GM18507 (cell line): ENCODE data around the gene DRICH1.
"Not testable (repeated sequence)": the region's sequence is repeated elsewhere in the genome, so short reads cannot be mapped to it uniquely, and the experiment has no call there.

ENCODE experiments used
- DNase-seq: peaks from one replicate; pipeline ENCODE4 v3.0.0; 2011; ENCODE audit warnings: low read depth; ENCODE audit not compliant: insufficient read length; ENCODE audit errors: extremely low spot score
- FAIRE-seq: peaks from 2 replicates; lab custom pipeline; 2011; peaks lifted over from hg19 to GRCh38; lab: Jason Lieb, UNC

The DRICH1 gene

DNA sequence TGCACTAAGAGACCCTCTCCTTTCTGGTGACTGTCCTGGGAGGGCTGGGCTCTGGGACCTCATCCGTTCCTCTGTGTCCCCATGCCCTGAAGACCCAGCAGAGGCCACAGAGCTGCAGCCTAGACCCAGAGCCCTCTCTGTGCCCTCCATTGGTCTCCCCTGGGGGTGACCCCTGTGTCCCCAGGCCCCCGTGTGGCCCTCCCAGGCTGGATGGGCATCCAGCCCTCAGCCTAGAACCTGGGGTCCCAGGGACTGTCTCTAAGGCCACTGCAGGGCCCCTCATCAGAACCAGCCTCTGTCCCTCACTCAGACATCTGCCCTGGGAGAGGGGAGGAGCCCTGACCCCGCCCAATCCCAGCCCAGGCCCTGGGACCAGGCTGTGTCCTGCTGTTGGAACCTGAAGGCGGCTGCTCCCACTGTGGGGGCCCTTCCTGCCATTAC lies 57.7 kb downstream of the DRICH1 start:
- no peak for DNase-seq
- no peak for FAIRE-seq

DNA sequence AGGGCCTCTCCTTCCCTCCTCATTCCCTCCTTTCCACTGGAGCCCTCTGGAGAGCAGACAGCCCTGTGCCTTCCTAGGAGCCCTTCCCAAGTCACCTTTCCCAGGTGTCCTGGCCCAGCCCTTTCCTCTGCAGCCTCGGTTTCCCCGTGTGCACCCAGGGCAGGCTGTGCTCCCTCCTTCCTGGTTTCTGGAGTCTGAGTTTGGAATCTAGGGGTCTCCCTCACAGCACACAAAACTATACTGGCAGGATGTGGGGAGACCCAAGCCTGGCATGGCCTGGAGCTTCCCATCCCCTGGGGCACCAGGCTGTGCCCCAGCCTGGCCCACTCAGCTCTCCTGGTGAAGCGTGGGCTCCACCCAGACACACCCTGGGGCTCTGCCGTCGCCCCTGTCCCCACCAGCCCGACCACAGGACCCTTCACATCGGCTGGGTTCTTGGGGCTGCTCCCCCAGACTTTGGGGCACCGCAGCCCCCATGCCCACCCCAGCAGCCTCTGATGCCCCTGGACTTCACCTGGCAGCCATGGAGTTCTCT lies 58.4 kb downstream of the DRICH1 start:
- not testable (repeated sequence) for FAIRE-seq, DNase-seq

DNA sequence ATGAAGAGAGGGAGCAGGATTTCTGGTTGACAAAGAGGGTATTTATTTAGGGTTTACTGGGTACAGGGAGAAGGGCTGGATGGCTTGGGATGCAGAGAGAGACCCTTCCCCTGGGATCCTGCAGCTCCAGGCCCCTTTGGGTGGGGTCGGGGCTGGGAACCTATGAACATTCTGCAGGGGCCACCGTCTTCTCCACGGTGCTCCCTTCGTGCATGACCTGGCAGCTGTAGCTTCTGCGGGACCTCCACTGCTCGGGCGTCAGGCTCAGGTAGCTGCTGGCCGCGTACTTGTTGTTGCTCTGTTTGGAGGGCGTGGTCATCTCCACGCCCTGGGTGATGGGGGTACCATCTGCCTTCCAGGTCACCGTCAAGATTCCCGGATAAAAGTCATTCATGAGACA lies 59.0 kb downstream of the DRICH1 start:
- not testable (repeated sequence) for FAIRE-seq

DNA sequence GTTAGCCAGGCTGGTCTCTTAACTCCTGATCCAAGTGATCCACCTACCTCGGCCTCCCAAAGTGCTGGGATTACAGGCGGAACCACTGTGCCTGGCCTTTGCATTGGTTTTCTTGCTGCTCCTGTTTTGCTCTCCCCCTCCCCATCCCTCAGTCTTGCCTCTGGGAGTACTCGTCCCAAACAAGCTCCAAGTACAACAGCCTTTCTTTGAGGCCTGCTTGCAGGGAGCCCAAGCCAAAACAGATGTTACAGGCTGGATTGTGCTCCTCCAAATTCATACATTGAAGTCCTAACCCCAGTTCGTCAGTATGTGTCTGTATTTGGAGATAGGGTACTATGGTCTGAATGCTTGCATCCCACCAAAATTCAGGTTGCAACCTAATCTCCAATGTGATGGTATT lies 60.6 kb downstream of the DRICH1 start:
- FAIRE-seq = no peak
- no peak for DNase-seq

More for the DNA sequence above, 59.0 kb downstream of the DRICH1 start:
- DNase-seq = not testable (repeated sequence)

DNA sequence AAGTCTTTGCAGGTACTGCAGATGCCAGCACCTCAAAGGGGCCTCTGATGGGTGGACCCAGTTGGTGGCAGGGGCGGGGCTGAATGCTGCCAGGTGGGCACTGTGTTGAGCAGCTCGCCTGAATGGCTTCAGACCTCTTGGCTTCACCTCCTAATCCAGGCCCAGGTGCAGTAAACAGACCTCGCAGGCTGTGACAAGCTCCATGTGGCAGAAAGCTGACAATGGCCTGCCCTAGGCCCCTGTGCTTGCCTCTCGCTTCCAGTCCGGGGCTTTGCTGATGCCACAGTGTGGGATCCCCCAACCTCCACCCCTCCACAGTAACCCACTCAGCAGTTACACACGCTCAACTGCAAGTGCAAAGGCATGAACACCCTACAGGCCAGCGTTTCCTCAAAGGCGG lies 61.4 kb downstream of the DRICH1 start:
- no peak for DNase-seq
- no peak for FAIRE-seq

DNA sequence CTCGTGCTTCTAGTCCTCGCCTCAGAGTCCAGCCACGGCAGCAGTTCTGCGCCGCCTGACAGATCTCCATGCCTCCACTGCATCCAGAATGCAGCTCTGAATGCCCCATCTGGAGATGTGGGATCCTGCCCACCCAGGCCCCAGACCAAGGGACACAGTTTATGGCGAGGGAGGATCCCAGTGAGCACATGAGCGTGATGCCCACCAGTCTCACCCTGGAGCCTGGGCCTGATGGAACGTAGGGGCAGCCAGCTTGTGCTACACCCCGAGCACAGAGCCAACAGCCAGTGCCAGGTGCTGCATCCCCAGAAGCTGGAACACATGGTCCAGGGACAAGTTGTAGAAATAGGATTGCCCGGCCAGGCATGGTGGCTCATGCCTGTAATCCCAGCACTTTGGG lies 62.4 kb downstream of the DRICH1 start:
- FAIRE-seq (no peak), DNase-seq (no peak)

DNA sequence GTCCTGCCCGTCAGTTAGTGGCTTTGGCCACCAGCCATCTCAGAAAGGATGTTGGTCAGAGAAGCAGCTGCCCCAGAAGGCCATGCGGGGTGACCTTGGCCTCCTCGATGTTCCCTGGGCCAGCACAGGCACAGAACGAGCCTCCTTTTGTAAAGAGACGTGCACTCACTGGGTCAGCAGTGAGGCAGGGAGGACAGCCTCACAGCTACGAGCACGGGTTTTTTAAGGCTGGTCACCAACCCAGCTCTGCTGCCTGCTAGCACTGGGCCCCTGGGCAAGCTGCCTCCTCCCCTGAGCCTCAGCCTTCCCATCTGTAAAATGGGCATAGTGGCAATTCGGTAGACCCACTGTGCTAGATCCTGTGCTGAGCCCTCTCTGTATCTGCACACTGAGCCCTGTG lies 62.8 kb downstream of the DRICH1 start:
- no peak for DNase-seq
- no peak for FAIRE-seq

DNA sequence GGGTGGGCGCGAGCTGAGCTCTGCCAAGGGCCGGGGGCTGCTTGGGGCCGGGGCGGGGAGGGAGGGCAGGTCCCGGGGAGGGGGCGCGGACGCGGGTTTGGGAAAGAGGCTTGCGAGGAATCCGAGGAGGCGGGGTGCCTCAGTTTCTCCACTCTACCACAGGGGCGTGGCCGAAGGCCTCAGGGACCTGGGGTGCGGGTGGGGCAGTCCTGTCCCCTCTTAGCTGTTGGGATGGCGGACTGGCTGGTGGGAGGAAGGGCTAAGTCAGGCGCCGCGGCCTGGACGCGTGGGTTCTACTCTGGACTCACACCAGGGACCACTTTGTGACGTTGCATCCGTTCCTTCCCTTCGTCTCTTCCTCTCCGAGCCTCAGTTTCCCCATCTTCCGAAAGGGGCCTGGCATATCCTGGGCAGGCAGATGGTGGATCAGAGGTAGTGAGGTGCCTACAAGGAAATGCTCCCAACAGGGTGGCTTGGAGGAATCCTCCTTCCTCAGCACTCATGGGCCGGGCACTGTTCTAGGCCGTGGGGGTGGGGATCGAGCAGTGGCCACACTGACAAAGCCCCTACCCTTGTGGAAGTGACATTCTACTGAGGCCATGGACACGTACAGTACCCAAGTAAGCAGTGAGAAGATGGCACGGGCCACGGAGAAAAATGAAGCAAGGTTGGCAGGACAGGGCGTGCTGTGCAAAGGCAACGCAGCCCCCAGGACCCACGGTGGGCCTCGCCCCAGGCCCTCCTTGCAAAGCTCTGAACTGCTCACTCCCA lies 65.2 kb downstream of the DRICH1 start:
- FAIRE-seq = no peak

DNA sequence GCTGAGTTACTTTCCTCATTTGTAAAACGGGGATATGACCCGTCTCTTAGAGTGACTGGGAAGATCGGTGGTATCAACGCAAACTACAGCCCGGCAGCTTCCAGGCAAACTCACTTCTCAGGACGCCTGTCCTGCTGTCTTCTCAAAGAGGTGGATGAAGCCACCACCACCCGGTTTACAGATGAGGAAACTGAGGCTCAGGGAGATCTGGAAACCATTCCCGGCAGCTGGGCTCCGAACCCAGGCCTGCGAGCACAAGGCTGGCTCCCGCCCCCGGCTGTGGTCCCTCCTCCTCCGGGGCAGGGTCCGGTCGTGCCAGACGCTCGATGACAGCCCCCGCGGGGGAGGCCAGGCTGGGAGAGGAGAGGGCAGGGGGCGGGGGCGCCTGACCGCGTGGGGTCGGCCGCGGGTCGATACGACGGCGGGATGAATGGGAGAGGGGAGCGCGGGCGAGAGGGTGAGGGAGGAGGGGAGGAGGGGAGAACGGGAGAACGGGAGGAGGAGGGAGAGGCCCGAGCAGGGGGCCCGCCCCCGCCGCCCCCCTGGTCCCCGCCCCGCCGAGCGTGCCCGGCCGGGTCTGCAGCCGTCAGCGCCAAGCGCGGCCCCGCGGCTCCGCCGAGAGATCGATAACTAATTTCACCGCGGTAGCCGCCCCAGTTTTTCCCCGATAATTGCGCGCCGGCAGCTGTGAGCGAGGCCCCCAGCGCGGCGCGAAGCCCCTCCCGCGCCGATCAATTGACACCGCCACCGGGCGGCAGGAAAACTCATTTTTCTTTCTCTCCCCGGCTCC lies 66.0 kb downstream of the DRICH1 start:
- DNase-seq = no peak

More for the DNA sequence above, 65.2 kb downstream of the DRICH1 start:
- DNase-seq = no peak

DNA sequence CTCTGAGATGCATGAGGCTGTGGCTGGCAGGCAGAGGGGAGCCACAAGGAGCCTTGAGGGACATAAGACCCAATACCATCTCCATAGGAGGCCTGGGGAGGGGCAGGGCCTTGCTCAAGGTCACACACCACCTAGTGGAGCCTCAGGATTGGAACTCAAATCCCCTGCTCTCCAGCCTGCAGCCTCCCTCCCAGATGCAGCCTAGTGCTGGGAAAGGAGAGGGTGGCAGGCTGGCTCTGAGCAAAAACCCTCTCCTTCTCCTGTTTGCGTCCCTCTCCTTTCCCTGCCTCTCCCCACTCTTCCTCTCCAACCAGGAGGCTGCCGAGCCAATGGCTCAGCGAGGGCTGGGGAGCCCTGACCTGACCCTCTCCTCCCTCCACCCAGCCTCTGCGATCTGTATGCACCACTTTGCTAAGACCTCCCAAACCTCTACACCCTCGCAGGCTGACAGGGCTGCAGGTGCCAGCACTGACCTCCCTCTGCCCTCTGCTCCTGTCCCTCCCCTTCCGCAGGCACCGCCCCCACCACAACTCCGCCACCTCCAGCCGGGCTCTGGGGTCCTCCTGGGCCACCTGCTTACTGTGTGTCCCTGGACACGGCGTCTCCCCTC lies 66.7 kb downstream of the DRICH1 start:
- no peak for FAIRE-seq
- DNase-seq = no peak

More for the DNA sequence above, 66.0 kb downstream of the DRICH1 start:
- no peak for FAIRE-seq

DNA sequence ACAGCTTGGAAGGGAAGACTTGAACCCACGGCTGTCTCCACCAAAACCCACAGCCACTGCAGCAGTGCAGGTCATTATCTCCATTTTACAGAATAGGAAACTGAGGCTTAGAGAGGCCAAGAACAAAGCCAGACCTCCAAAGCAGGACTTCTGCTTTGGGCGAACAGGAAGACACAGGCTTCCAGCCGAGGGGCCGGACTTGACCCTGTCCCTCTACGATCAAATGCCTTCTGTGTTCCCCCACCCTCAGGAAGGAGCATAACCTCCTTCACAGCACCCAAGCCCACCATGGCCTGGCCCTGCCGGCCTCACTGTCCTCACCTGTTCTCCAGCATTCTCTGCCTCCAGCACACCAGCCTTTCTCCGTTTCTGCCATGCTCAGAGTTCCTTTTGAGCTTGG lies 67.8 kb downstream of the DRICH1 start:
- no peak for DNase-seq
- FAIRE-seq = no peak

DNA sequence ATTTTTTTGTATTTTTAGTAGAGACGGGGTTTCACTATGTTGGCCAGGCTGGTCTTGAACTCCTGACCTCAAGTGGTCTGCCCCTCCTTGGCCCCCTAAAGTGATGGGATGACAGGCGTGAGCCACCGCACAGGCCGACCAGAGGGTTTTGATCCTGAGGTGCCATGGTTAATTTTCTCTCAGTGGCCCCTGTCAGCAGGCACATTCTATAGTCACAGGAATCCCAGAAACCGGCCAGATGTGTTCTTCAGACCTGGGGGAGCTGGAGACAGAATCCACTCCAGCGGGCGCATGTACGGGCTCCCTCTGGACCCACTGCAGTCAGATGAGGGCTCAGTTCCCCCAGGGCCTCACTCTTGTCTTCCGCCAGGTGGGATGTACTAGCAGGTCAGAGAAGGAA lies 69.0 kb downstream of the DRICH1 start:
- DNase-seq (no peak), FAIRE-seq (no peak)

DNA sequence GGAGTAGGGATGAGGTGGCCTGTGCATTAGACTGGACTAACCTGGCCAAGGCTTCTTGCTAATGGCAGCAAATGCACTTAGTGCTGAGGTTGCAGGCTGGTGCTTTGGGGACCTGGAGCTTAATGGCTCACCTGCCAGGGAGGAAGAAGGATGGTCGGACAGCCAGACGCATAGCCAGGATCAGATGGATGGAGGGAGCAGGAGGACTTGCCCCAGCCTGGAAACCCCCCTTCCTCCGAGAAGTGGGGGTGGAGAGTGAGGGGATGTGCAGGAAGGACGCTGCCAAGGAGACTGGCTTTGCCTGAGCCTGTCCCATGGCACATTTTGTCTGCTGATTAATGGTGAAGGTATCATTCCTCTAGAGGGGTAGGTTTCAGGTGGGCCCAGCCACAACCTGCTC lies 69.9 kb downstream of the DRICH1 start:
- FAIRE-seq = no peak
- no peak for DNase-seq

DNA sequence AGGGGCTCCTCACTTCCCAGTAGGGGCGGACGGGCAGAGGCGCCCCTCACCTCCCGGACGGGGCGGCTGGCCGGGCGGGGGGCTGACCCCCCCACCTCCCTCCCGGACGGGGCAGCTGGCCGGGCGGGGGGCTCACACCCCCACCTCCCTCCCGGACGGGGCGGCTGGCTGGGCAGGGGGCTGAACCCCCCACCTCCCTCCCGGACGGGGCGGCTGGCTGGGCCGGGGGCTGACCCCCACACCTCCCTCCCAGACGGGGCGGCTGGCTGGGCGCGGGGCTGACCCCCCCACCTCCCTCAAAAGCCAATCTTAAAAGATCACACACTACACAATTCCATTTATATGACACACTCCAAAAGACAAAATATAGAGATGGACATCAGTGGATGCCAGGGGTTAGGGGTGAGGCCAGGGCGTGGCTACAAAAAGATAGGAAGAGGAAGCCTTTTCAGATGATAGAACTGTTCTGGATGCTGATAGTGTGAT lies 71.1 kb downstream of the DRICH1 start:
- FAIRE-seq, DNase-seq: not testable (repeated sequence)

DNA sequence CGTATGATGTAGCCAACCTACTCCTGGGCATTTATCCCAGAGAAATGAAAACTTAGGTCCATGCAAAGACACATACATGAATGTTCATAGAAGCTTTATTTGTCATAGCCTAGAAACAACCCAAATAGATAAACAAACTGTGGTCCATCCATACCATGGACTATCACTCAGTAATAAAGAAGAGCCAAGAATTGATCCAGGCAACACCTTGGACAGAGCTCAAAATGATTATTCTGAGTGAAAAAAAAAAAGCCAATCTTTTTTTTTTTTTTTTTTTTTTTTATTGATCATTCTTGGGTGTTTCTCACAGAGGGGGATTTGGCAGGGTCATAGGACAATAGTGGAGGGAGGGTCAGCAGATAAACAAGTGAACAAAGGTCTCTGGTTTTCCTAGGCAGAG lies 71.9 kb downstream of the DRICH1 start:
- DNase-seq, FAIRE-seq: not testable (repeated sequence)
